ENCODE data around the gene IER5.
"Not testable (repeated sequence)": the region's sequence is repeated elsewhere in the genome, so short reads cannot be mapped to it uniquely, and the experiment has no call there.

Gene IER5

GRCh38 chr1:181115971-181116370, 27.5 kb downstream of the IER5 start:
- not testable (repeated sequence) for DNase-seq (ENCODE audit: low read depth in 2 of 2)

- DNase-seq (ENCODE audit: low read depth in 2 of 2), result no peak
These were observed 28.4 kb downstream of the IER5 start for GRCh38 chr1:181116819-181117390.

GRCh38 chr1:181117648-181118449, 29.3 kb downstream of the IER5 start:
- no peak for DNase-seq (ENCODE audit: low read depth in 2 of 2)

- no peak for DNase-seq (ENCODE audit: low read depth in 2 of 2)
These were observed 30.8 kb downstream of the IER5 start for GRCh38 chr1:181119093-181119989.

GRCh38 chr1:181120924-181121323, 32.4 kb downstream of the IER5 start:
- DNase-seq (ENCODE audit: low read depth in 2 of 2), result no peak

GRCh38 chr1:181121498-181121897, 33.0 kb downstream of the IER5 start:
- no peak for DNase-seq (ENCODE audit: low read depth in 2 of 2)

- DNase-seq (ENCODE audit: low read depth in 2 of 2), result no peak
These were observed 33.7 kb downstream of the IER5 start for GRCh38 chr1:181122222-181122621.

- no peak for DNase-seq (ENCODE audit: low read depth in 2 of 2)
These were observed 34.7 kb downstream of the IER5 start for GRCh38 chr1:181123173-181123572.

- DNase-seq (ENCODE audit: low read depth in 2 of 2), result no peak
These were observed 35.8 kb downstream of the IER5 start for GRCh38 chr1:181124291-181124751.

GRCh38 chr1:181126289-181126688, 37.8 kb downstream of the IER5 start:
- no peak for DNase-seq (ENCODE audit: low read depth in 2 of 2)

GRCh38 chr1:181126871-181127587, 38.5 kb downstream of the IER5 start:
- no peak for DNase-seq (ENCODE audit: low read depth in 2 of 2)

GRCh38 chr1:181127898-181128453, 39.5 kb downstream of the IER5 start:
- no peak for DNase-seq (ENCODE audit: low read depth in 2 of 2)

- no peak for DNase-seq (ENCODE audit: low read depth in 2 of 2)
These were observed 40.3 kb downstream of the IER5 start for GRCh38 chr1:181128592-181129497.

- DNase-seq (ENCODE audit: low read depth in 2 of 2), result no peak
These were observed 41.5 kb downstream of the IER5 start for GRCh38 chr1:181129771-181130606.

- no peak for DNase-seq (ENCODE audit: low read depth in 2 of 2)
These were observed 42.9 kb downstream of the IER5 start for GRCh38 chr1:181131255-181131941.

GRCh38 chr1:181133441-181133951, 45.0 kb downstream of the IER5 start:
- DNase-seq (ENCODE audit: low read depth in 2 of 2), result no peak

GRCh38 chr1:181133969-181134418, 45.5 kb downstream of the IER5 start:
- no peak for DNase-seq (ENCODE audit: low read depth in 2 of 2)
